VCaP (cell line): ENCODE results near the gene TTC17.
"Not testable (repeated sequence)": the region's sequence is repeated elsewhere in the genome, so short reads cannot be mapped to it uniquely, and the experiment has no call there.

Experiments
- H3K27ac ChIP-seq: fragments of 450-650 bp; 2 replicates; pipeline ENCODE4 v1.5.1; 2017
- CTCF ChIP-seq: fragments of 450-650 bp; conservative IDR thresholded peaks from 2 replicates; pipeline ENCODE4 v1.5.1; 2017; ENCODE audit warnings: mild to moderate bottlenecking, moderate library complexity

Gene TTC17

GRCh38 chr11:43427971-43428370 is 69.3 kb downstream of the TTC17 start:
- H3K27ac ChIP-seq = no peak overlapping the region
- no peak for TF ChIP-seq CTCF

GRCh38 chr11:43430916-43431315 is 72.2 kb downstream of the TTC17 start:
- not testable (repeated sequence) for H3K27ac ChIP-seq

GRCh38 chr11:43434893-43435292 is 76.2 kb downstream of the TTC17 start:
- no peak for TF ChIP-seq CTCF
- H3K27ac ChIP-seq = no peak overlapping the region

GRCh38 chr11:43440486-43440885 is 81.8 kb downstream of the TTC17 start:
- no peak for TF ChIP-seq CTCF
- H3K27ac ChIP-seq = no peak overlapping the region

GRCh38 chr11:43443811-43444210 is 85.1 kb downstream of the TTC17 start:
- TF ChIP-seq CTCF = no peak
- no peak overlapping the region for H3K27ac ChIP-seq

GRCh38 chr11:43447151-43447550 is 88.4 kb downstream of the TTC17 start:
- TF ChIP-seq CTCF = no peak

GRCh38 chr11:43458486-43458885 is 99.8 kb downstream of the TTC17 start:
- H3K27ac ChIP-seq = no peak overlapping the region
- no peak for TF ChIP-seq CTCF

More at GRCh38 chr11:43447151-43447550, 88.4 kb downstream of the TTC17 start:
- H3K27ac ChIP-seq = no peak overlapping the region

GRCh38 chr11:43459246-43459645 is 100.5 kb downstream of the TTC17 start:
- TF ChIP-seq CTCF = no peak
- H3K27ac ChIP-seq = no peak overlapping the region
